HG03558 (cell line): ENCODE results near the gene SHH.

Experiments
- ATAC-seq: cut with Tn5 transposase; IDR thresholded peaks from one replicate; pipeline ENCODE4 v1.9.1; 2021; ENCODE audit warnings: moderate number of reproducible peaks; ENCODE audit not compliant: unreplicated experiment; ENCODE audit errors: extremely low read depth

SHH gene

GRCh38 chr7:155796381-155797261, 15.6 kb downstream of the SHH start:
- no peak for ATAC-seq

DNA sequence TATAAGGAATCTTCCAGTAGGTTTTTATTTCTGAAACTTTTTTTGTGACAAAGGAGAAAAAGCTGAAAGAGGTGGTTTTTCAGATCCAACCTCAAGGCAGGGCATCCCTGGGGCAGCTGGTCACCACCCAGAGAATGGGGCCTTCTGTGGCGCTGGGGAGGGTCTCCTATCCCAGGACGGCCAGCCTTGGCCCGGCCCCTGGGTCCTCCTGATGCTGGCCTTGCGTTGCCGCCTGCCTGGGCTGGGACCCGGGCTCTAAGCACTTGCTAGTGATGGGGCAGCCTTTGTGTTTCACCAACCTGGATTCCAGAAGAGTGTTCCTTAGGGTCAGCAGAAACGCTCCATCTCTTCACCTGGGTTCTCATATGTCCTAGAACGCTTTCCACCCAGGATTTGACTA, 16.3 kb downstream of the SHH start:
- no peak for ATAC-seq

DNA sequence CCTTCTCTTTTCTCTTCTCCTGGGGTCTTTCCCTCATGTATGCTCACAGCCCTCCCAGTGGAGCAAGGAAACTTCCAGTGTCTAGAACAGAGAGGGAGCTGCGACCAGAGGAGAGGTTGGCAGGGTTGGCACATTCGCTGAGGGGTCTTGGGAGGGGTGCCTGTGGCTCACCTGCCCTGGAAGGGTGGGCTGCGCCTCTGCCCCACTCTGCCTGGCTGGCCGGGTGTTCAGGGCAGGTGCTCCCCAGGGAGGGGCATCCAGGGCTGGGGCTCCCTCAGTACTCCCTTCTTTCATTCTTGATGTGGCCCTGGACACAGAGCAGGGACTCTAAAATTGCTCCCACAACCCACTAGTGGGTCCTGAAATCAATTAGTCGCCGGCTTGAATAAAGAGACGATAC, 16.9 kb downstream of the SHH start:
- ATAC-seq, result no peak

DNA sequence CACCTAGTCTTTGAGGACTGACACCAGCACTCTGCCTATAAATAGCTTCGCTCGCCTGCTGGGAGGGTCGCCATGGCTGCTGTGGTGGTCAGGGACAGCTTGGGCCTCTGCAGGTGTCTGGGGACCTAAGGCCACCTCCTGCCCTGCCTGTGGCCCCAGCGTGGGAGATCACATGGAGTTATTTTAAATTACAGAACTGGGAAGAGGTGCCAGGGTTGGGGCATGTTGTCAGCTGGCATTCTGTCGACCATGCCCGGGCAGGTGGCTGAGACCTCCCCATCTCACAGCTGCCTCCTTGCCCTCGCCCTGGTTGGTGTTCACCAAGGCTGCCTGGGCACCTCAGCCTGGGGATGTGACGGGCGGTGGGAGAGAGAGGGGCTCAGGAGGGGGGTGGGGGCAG, 18.1 kb downstream of the SHH start:
- ATAC-seq, result no peak

GRCh38 chr7:155793720-155794119, 18.5 kb downstream of the SHH start:
- ATAC-seq, result no peak

- ATAC-seq, result no peak
These were observed 19.2 kb downstream of the SHH start for GRCh38 chr7:155792999-155793560.

- ATAC-seq, result no peak
These were observed 19.8 kb downstream of the SHH start for GRCh38 chr7:155792315-155792960.

GRCh38 chr7:155791836-155792235, 20.4 kb downstream of the SHH start:
- ATAC-seq, result no peak

- ATAC-seq, result no peak
These were observed 21.0 kb downstream of the SHH start for GRCh38 chr7:155791214-155791737.

GRCh38 chr7:155790666-155791065, 21.6 kb downstream of the SHH start:
- ATAC-seq, result no peak

DNA sequence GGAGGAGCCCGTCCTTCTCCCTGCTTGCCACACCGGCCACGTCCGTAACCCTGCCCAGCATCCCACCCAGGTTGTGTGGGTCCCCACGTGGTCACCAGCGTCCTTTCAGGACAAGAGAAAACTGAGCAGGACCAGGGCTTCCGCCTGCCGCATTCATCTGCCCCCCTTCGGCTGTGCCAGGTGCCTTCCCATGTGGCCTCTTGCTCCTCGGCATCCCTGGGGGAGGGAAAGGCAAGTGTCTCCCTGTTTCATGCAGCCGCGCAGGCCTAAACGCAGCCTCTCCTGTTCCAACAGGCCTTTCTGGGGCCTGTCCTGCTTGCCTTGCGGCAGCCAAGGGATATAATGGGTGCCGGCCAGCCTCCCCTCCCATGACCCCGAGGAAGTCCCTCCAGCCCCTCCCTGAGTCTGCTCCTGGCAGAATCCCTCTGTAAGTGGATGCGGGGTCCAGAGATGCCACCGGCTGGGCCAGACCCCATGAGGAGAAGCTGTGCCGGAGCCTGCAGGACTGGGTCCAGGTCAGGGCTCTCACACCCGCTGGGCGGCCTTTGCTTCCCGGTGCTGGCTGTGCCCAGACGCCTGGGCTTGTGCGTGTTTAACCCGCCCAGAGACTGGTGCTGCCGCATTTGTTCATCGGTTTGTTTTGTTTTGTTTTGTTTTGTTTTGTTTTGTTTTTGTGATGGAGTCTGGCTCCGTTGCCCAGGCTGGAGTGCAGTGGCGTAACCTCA, 23.1 kb downstream of the SHH start:
- no peak for ATAC-seq

DNA sequence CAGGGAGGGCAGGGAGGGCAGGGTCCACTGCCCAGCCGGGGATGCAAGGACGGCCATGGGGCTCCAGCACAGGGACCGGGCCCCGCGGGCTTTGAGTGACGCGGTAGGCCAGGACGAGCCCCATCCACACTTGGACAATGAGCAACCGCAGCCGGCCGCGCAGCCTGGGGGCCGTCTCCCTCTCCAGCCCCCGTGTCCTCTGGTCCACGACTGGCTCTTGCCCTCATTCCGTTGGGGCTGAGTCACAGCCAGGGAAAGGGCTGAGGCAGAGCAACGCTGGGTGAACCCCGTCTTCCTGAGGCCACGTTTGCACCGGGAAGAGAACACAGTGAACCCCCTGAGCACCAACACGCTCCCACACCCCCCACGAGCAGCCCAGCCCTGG, 23.7 kb downstream of the SHH start:
- no peak for ATAC-seq

- ATAC-seq, result no peak
These were observed 25.0 kb downstream of the SHH start for GRCh38 chr7:155787171-155787851.

DNA sequence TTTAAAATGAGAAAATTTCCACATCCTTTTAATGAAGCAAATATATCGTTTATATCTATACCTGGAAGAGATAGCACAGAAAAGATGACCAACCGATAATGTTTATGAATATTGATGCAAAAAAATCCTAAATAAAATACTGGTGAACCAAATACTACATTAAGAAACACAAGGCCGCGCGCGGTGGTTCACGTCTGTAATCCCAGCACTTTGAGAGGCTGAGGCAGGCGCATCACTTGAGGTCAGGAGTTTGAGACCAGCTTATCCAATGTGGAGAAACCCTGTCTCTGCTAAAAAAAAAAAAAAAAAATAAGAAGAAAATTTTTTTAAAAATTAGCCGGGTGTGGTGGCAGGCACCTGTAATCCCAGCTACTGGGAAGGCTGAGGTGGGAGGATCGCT, 25.8 kb downstream of the SHH start:
- no peak for ATAC-seq

GRCh38 chr7:155785536-155785935, 26.7 kb downstream of the SHH start:
- no peak for ATAC-seq

DNA sequence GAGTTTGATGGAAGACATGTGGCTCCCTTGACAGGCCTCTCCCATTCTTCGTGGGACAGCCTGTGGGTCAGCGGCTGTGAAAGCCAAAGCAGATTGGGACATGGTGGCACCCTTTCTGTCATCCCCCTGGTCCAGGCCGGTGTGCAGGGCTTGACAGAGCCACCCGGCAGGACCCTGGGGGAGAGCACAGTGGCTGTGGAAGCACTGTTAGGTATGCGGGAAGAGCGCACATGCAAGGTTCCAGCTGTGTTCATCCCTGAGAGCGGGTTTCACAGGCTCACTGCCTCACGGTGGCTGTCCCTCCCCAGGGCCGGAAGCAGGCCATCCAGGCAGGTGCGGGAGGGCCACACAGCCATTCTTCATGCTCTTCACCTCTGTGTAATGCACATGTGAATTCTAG, 29.8 kb downstream of the SHH start:
- ATAC-seq, result no peak

- ATAC-seq, result no peak
These were observed 30.8 kb downstream of the SHH start for GRCh38 chr7:155781433-155781832.

DNA sequence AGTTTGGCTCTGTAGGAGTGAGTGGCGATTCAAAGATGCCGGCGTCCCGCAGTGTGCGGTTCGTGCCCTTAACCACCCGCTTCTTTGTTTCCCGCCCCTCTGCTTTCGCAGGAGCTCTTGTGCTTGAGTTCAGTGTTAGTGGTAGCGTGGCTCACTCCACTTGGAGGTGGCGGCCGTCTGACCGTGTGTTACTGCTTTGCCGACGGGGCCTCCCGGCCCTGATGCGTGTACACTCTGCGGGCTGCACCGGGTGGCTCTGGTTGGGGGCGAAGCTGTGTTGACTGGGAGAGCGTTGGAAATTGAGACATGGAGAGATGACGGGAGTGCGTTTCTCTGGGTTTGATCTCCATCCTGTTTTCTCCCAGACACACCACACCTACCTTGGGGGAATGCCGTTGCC, 31.4 kb downstream of the SHH start:
- no peak for ATAC-seq

DNA sequence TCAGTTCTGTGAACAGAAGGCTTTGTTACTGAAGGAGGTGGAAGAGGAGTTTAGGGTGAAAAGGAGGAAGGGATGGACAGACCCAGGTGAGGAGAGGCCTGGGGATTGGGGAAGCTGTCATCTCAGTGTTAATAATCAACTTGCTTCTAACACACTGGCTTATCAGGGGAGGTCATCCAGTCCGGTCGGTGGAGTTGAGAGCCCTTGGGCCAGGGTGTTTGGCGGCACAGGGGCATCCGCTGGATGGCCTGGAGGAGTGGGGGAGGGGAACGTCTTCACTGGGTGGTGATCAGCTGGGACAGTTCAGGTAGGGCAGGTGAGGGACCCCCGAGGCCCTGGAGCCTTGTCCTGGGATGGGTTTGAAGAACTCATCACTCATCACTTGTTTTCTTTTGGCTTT, 33.9 kb downstream of the SHH start:
- ATAC-seq, result no peak

DNA sequence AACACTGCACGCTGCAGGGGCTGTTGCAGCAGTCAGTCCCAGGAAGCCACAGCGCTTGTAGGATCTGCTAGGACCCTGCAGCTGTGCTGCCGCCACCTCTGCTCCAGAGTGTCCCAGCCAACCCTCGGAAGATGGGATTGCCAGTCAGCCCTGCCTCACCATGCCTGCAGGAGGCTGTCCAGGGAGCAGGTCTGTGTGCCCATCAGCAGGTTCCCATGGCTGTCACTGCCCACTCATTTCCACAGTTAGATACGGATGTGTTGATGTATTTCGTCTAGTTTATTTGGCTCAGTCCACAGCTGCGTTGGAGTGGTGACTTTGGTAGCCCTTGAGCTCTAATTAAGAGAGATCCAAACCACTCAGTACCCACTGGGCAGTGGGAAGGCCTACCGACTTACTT, 35.7 kb downstream of the SHH start:
- no peak for ATAC-seq
